Colonic mucosa (tissue), 4 donors: ENCODE measurements around the gene FABP7. TPM values are rescaled to one million over a fixed set of nuclear protein-coding genes. Genes with fewer than 3 reads are reported as not detected.

Experiments used
- DNase-seq: peaks from one replicate; pipeline ENCODE4 v3.0.0-alpha.2; 2020
- H3K27ac ChIP-seq: fragments of 200-600 bp; one replicate; pipeline ENCODE4 v1.8.0; 2021
- H3K27me3 ChIP-seq: fragments of 200-600 bp; one replicate; pipeline ENCODE4 v1.8.0; 2021
- H3K36me3 ChIP-seq: fragments of 200-600 bp; one replicate; pipeline ENCODE4 v1.8.0; 2021
- H3K4me1 ChIP-seq: fragments of 200-600 bp; one replicate; pipeline ENCODE4 v1.8.0; 2021; ENCODE audit warnings: mild to moderate bottlenecking
- H3K4me3 ChIP-seq: fragments of 200-600 bp; one replicate; pipeline ENCODE4 v1.8.0; 2021
- H3K9ac ChIP-seq, 2 donors: one replicate each; pipeline ENCODE4 v1.7.0; 2013; ENCODE audit warnings: control low read depth in 2 of 2, low read depth in 2 of 2, low read length in 2 of 2
- H3K9me3 ChIP-seq: fragments of 200-600 bp; one replicate; pipeline ENCODE4 v1.8.0; 2021
- CTCF ChIP-seq: fragments of 200-600 bp; IDR thresholded peaks from one replicate; pipeline ENCODE4 v1.8.0; 2022; ENCODE audit warnings: antibody characterized with exemption, mild to moderate bottlenecking
- intact Hi-C: fragments of 100-400 bp; cut with DNase I; formaldehyde crosslinking; loops from one replicate; pipeline ENCODE4 v1.14.1; 2022
- total RNA-seq, 2 donors: library from RNA; stranded (reverse); fragmentation: NEBNext Ultra II Directional in 1 of 2; extraction: Animal tissue kit (Norgen Biotek cat#: 25700) in 1 of 2; gene quantifications; one replicate each; pipeline ENCODE4 v1.2.1, GENCODE V29; 2021
- donor health status: healthy.
- donor health status: DM: no; HTN: no; CAD: no.
- donor health status: DM: no; HTN: no; CAD: no.

The FABP7 gene
- total RNA-seq, 2 donors from 2014 or later, result not detected

DNA sequence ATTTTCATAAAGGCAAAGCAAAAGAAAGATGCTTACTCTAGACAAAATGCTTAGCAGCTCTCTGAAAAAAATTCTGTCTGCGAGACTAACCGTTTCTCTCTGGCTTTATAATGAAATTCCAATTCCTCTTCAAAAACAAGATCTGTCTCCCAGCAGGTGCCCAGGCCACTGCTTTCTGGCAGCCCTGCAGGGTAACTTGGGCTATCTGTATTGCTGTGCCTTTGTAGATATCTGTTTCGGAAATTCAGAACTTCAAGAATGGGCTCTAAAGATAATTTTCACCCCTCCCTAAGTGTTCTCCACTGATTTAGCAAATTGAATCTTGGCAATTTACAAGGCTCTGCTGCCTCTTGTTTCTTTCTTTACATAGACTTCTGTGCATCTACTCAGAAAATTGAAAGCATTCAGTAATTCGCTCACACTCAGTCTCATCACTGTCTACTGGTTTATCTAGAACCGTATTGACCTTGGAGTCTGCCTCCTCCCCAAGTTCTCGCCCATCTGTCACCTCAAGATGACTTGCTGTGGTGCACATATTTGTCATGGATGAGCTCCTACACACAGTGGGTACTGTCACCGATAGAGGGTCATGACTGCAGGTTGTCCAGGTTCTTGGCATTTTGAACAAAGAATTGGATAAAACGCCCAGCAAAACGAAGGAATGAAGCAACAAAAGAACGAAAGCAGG is 26.4 kb upstream of the FABP7 start:
- no peak for TF ChIP-seq CTCF
- intact Hi-C loops, result no loop called here
- no peaks in the 10 kb centered on the region for H3K27me3 ChIP-seq
- H3K9me3 ChIP-seq, result no peaks in the 10 kb centered on the region
- DNase-seq, result no peak
- H3K4me3 ChIP-seq, result no peak overlapping the region
- no peaks in the 10 kb centered on the region for H3K4me1 ChIP-seq
- no peak overlapping the region for H3K9ac ChIP-seq
- H3K36me3 ChIP-seq, result no peaks in the 10 kb centered on the region
- H3K27ac ChIP-seq, result no peak overlapping the region

DNA sequence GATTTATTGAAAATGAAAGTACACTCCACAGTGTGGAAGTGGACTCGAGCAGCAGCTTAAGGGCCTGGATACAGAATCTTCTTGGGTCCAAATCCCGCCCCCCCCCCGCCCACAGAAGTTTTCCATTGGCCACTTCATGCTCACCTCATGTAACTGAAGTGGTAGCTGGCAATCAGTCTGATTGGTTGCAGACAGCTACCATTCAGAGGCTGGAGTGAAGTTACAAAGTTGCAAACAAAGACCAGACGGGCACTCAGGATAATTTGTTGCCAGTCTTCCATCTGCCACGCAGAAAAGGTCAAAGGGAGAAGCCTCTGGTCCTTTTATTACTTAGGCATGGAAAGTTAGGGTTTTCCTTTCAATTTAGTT is 25.8 kb upstream of the FABP7 start:
- Histone ChIP-seq H3K27me3 (no peaks in the 10 kb centered on the region), H3K4me3 (no peak overlapping the region), H3K36me3 (no peaks in the 10 kb centered on the region), H3K9ac (no peak overlapping the region), H3K9me3 (no peaks in the 10 kb centered on the region), H3K4me1 (no peaks in the 10 kb centered on the region), H3K27ac (no peak overlapping the region)
- no peak for TF ChIP-seq CTCF
- intact Hi-C loops, result no loop called here
- DNase-seq, result no peak

DNA sequence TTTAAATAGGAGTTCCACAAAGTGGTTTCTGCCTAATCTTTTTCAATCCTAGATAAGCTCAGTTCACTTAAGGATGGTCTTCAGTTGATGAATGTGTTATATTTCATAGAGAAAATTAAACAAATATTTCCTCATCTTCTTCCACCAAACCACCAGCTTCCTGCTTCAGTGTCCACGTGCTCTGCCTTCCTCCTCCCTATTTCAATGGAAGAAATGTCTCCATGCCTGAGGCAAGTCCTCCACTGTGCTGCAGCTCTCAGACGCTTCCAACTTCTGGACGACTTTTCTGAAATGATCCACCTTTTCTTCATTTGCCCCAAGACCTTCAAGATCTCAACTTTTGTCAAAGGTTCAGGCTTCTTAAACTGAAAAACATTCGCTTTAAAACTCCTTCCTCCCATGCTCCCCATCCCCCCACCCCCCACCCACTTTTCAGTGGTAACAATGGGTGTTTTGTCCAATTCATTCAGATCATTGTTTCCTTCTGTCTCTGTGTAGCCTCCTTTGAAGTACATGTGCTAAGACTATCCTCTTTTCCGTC is 25.3 kb upstream of the FABP7 start:
- TF ChIP-seq CTCF, result no peak
- Histone ChIP-seq H3K27me3 (no peaks in the 10 kb centered on the region), H3K36me3 (no peaks in the 10 kb centered on the region), H3K4me1 (no peaks in the 10 kb centered on the region), H3K4me3 (no peak overlapping the region), H3K9ac (no peak overlapping the region), H3K9me3 (no peaks in the 10 kb centered on the region), H3K27ac (no peak overlapping the region)
- intact Hi-C loops, result no loop called here
- no peak for DNase-seq

DNA sequence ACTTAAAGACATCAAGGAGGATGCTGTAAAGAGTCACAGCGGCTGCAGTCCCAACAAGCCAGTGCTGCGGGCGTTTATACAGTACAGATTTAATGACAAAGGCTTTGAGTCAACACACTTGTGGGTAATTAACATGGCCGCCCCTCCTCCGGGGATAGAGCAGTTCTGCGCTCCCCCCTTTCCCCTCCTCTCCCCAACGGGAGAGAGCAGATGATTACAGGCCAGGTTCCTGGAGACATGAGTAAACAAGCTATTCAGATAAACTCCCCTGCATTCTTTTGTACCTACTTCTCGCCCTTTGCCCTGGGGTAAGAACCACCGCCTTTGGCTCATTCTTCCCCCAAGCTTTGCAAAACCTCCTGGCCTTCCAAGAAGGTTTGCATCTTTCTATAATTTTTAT is 23.6 kb upstream of the FABP7 start:
- Histone ChIP-seq H3K9me3 (no peaks in the 10 kb centered on the region), H3K9ac (no peak overlapping the region), H3K4me3 (no peak overlapping the region), H3K27ac (no peak overlapping the region), H3K4me1 (no peaks in the 10 kb centered on the region), H3K36me3 (no peaks in the 10 kb centered on the region), H3K27me3 (no peaks in the 10 kb centered on the region)
- no peak for DNase-seq
- intact Hi-C loops, result no loop called here
- TF ChIP-seq CTCF, result no peak

GRCh38 chr6:122758927-122759334 is 20.6 kb upstream of the FABP7 start:
- Histone ChIP-seq H3K4me3 (no peak overlapping the region), H3K4me1 (no peaks in the 10 kb centered on the region), H3K27me3 (no peaks in the 10 kb centered on the region), H3K27ac (no peak overlapping the region), H3K9me3 (no peaks in the 10 kb centered on the region), H3K36me3 (no peaks in the 10 kb centered on the region), H3K9ac (no peak overlapping the region)
- no peak for DNase-seq
- no peak for TF ChIP-seq CTCF
- intact Hi-C loops, result no loop called here
